ENCODE results near the gene C10orf120.

C10orf120 gene

DNA sequence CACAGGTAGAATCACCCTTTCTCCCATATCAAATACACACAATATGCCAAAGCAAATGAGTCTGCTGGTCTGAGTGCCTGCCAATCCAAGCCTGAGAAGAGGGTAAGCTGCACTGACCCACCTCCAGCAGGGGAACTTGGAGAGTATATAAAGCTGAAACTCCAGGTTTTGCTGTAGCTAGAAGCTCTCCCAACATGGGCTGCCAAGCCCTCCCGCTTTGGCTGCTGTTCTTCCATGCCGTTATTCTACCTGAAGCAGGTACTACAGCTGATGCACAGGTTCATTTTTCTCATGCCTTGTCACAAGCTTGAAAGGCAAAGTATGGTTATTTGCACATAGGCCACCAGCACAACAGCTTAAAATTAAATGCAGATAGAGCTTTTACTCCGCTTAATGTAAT is 21.5 kb upstream of the C10orf120 start:
- H3K4me3 ChIP-seq (ENCODE audit: low read depth, low read length), result no peak overlapping the region
- TF ChIP-seq, protein P1, sequence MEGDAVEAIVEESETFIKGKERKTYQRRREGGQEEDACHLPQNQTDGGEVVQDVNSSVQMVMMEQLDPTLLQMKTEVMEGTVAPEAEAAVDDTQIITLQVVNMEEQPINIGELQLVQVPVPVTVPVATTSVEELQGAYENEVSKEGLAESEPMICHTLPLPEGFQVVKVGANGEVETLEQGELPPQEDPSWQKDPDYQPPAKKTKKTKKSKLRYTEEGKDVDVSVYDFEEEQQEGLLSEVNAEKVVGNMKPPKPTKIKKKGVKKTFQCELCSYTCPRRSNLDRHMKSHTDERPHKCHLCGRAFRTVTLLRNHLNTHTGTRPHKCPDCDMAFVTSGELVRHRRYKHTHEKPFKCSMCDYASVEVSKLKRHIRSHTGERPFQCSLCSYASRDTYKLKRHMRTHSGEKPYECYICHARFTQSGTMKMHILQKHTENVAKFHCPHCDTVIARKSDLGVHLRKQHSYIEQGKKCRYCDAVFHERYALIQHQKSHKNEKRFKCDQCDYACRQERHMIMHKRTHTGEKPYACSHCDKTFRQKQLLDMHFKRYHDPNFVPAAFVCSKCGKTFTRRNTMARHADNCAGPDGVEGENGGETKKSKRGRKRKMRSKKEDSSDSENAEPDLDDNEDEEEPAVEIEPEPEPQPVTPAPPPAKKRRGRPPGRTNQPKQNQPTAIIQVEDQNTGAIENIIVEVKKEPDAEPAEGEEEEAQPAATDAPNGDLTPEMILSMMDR (IDR thresholded peaks at IDR 0.05; ENCODE audit: control insufficient read depth, extremely low read depth, insufficient read depth), result no peak
- DNase-seq (ENCODE audit: low read depth), result no peak

DNA sequence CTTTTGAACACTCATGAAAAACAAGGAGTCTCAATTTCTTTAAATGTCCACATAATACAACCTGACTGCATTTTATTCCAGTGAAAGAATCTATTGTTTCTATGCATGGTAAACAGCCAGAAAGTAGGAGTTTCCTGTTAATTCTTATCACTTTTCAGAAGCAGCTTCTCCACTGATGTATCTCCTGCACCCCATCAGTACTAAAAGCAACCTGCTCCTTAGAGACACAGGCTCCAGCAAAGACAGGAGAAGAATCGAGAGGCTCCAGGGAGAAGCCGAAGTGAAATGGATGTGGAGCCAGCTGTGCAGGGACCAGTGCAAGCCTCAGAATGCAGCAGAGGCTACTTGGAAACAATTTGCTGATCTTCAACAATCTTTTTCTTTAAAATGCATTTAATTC is 16.4 kb upstream of the C10orf120 start:
- TF ChIP-seq, protein P1 (IDR thresholded peaks at IDR 0.05; ENCODE audit: control insufficient read depth, extremely low read depth, insufficient read depth), result no peak
- no peak for DNase-seq (ENCODE audit: low read depth)
- H3K4me3 ChIP-seq (ENCODE audit: low read depth, low read length), result no peak overlapping the region

DNA sequence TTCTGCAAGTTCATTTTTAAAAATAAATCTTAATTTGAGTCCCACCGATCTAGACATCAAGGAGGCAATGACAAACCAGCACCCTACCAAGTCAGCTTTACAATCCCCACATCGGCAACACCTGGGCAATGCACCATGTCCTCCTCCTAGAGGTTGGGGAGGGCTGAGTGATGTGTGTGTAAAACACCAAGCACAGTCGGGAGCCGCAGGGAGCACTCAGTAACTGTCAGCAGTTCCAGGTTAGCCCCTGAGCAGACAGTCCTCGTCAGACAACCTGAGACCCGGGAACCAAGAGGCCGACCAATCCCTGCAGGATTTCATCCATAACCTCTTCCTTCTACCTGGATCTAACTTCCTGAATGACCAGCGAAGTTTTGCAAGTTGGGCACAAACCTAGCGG is 15.9 kb upstream of the C10orf120 start:
- TF ChIP-seq, protein P1 (IDR thresholded peaks at IDR 0.05; ENCODE audit: control insufficient read depth, extremely low read depth, insufficient read depth), result no peak
- H3K4me3 ChIP-seq (ENCODE audit: low read depth, low read length), result no peak overlapping the region
- no peak for DNase-seq (ENCODE audit: low read depth)

DNA sequence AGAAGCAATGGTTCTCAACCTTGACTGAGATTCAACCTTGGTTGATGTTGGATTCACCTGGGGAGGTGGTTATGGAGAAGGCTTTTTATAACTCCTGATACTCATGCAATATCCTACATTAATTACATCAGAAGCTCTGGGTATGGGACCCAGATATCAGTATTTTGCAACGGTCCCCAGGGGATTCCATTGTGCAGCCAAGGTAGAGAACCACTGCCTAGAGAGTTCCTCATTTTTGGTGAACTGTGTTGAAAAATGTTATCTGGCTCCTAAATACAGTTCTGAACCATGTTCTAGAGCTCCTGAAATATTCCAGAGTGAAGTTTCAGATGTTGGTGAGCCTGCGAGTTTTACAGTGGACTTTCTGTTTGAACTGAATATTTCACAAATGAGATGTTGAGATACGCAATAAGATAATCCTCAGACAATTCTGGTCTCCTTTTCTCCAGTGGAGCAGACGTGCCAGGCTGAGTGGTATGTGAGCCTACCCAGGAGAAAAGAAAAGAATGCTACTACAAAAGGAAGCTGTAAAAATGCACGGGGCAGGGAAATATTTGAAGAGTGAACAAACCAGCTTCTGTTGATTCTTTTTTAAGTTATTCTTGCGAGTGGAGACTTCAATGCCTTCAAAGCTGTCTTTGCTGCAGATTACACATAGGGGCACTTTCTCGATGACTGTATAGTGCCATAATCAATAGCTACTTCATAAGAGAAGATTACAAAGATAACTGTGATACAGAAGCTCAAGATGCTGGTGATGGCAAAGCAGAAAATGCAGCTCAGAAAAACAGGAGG is 13.6 kb upstream of the C10orf120 start:
- DNase-seq (ENCODE audit: low read depth), result no peak
- H3K4me3 ChIP-seq (ENCODE audit: low read depth, low read length), result no peak overlapping the region
- TF ChIP-seq, protein P1 (IDR thresholded peaks at IDR 0.05; ENCODE audit: control insufficient read depth, extremely low read depth, insufficient read depth), result no peak

DNA sequence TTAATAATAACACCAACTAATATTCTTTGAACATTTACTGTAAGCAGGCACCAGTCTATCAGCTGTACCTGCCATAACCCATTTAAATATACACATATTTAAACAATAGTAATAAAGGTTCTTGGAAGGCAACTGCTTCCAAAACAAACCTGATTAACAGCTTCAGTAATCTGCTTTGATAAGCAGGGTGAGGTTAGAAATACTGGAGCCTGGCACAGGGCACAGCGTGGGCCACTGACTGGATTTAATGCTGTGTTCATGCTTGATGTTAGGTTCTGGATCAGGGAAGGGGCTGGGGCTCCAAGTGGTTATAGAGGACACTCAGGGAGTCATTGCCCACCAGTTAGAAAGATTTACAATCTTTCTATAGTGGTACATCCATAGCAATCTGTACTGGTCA is 10.9 kb upstream of the C10orf120 start:
- TF ChIP-seq, protein P1 (IDR thresholded peaks at IDR 0.05; ENCODE audit: control insufficient read depth, extremely low read depth, insufficient read depth), result no peak
- DNase-seq (ENCODE audit: low read depth), result no peak
- H3K4me3 ChIP-seq (ENCODE audit: low read depth, low read length), result no peak overlapping the region

DNA sequence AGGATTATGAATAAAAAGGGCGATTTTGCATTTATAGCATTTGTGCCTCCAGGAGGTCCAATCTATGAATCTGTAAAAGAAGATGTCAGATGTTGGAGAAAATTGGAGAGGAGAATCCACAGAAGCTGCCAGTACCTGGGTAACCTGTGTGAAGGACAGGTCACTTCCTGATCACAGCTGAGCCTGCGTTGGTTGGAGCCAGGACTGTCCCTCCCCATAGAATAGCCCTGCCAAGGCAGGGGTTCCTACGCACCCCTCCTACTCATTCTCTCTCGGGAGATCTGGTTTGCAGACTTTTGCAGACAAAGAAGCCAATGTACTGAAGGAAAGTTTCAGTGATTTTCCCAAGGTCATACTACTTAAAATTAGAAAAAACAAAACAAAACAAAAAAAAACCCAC is 10.3 kb upstream of the C10orf120 start:
- TF ChIP-seq, protein P1 (IDR thresholded peaks at IDR 0.05; ENCODE audit: control insufficient read depth, extremely low read depth, insufficient read depth), result no peak
- no peak for DNase-seq (ENCODE audit: low read depth)
- no peak overlapping the region for H3K4me3 ChIP-seq (ENCODE audit: low read depth, low read length)

DNA sequence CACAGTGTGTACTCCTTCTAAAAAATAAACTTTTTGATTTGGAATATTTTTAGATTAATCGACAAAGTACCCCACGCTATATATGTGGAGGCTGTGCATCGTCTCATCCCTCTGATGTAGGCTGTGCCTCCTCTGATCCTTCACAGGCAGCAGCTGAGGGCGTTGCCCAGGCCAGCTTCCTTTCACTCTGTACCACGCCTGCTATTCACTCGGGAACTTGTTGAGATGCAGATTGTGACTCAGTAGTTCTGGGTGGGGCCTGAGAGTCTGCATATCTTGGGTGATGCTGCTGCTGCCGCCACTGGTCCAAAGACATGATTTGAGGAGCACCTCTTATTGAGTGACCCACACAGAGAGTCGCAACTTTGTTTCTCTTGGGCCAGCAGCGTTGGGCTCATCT is 7.9 kb upstream of the C10orf120 start:
- no peak overlapping the region for H3K4me3 ChIP-seq (ENCODE audit: low read depth, low read length)
- DNase-seq (ENCODE audit: low read depth), result no peak
- TF ChIP-seq, protein P1 (IDR thresholded peaks at IDR 0.05; ENCODE audit: control insufficient read depth, extremely low read depth, insufficient read depth), result no peak

Data from LNCaP clone FGC (cell line).